Neural cell (in vitro differentiated cells): Measurements from ENCODE around the gene ABHD11. TPM values are rescaled to one million over a fixed set of nuclear protein-coding genes. Genes with fewer than 3 reads are reported as not detected.
A peak's percentile ranks its signal among the peaks of the same experiment; 100 is the strongest.

Experiments
- H2AFZ ChIP-seq: fragments of 200-600, 300-800 bp; sonication (generic), shearing (Covaris generic); 2 replicates; pipeline ENCODE4 v1.6.0; 2014; ENCODE audit warnings: low read depth, mild to moderate bottlenecking, antibody characterized with exemption, low read length, moderate library complexity
- H3F3A ChIP-seq: fragments of 200-600 bp; shearing (Covaris generic); 2 replicates; pipeline ENCODE4 v1.6.1; 2016; ENCODE audit warnings: mild to moderate bottlenecking, moderate library complexity, mixed read lengths, antibody characterized with exemption, low read length; ENCODE audit not compliant: insufficient read depth, poor library complexity, severe bottlenecking
- H3K27ac ChIP-seq: fragments of 200-600, 300-800 bp; sonication (generic), shearing (Covaris generic); 2 replicates; pipeline ENCODE4 v1.5.1; 2014; ENCODE audit warnings: mild to moderate bottlenecking, low read length, moderate library complexity
- H3K27me3 ChIP-seq: fragments of 300-800, 200-600 bp; sonication (generic), shearing (Covaris generic); 2 replicates; pipeline ENCODE4 v1.6.0; 2014; ENCODE audit warnings: mild to moderate bottlenecking, low read depth, low read length, moderate library complexity; ENCODE audit not compliant: insufficient read depth
- H3K36me3 ChIP-seq: fragments of 300-800, 200-600 bp; sonication (generic), shearing (Covaris generic); 2 replicates; pipeline ENCODE4 v1.5.1; 2014; ENCODE audit warnings: mild to moderate bottlenecking, antibody characterized with exemption, low read length, moderate library complexity; ENCODE audit not compliant: insufficient read depth
- H3K4me2 ChIP-seq: fragments of 300-800, 200-600 bp; sonication (generic), shearing (Covaris generic); 2 replicates; pipeline ENCODE4 v1.6.0; 2014; ENCODE audit warnings: mild to moderate bottlenecking, low read length
- H3K4me3 ChIP-seq: fragments of 300-800, 200-600 bp; sonication (generic), shearing (Covaris generic); 2 replicates; pipeline ENCODE4 v1.5.1; 2014; ENCODE audit warnings: mild to moderate bottlenecking, low read length, moderate library complexity
- H3K79me2 ChIP-seq: fragments of 200-600 bp; shearing (Covaris generic); replicated peaks from 2 replicates; pipeline ENCODE4 v1.6.0; 2014; ENCODE audit warnings: mild to moderate bottlenecking, low read length, moderate library complexity; ENCODE audit not compliant: insufficient read depth
- H3K9ac ChIP-seq: fragments of 300-800, 200-600 bp; sonication (generic), shearing (Covaris generic); 2 replicates; pipeline ENCODE4 v1.6.1; 2016; ENCODE audit warnings: mild to moderate bottlenecking, low read length, mixed read lengths
- H3K9me2 ChIP-seq: fragments of 200-600 bp; shearing (Covaris generic); 2 replicates; pipeline ENCODE4 v1.6.1; 2016; ENCODE audit warnings: mild to moderate bottlenecking, low read length, mixed read lengths; ENCODE audit not compliant: insufficient read depth
- H3K9me3 ChIP-seq: fragments of 200-600, 300-800 bp; sonication (generic), shearing (Covaris generic); 2 replicates; pipeline ENCODE4 v1.6.1; 2016; ENCODE audit warnings: mild to moderate bottlenecking, mixed run types, low read length, moderate library complexity, mixed read lengths
- H4K20me1 ChIP-seq: fragments of 200-600 bp; shearing (Covaris generic); 2 replicates; pipeline ENCODE4 v1.6.1; 2016; ENCODE audit warnings: mild to moderate bottlenecking, mixed run types; ENCODE audit not compliant: insufficient read depth
- CTCF ChIP-seq: fragments of 450-650 bp; IDR thresholded peaks from 2 replicates; pipeline ENCODE4 v1.5.1; 2014; ENCODE audit warnings: antibody characterized with exemption, mild to moderate bottlenecking, moderate library complexity; ENCODE audit not compliant: poor library complexity, severe bottlenecking
- EP300 ChIP-seq: fragments of 450-650 bp; conservative IDR thresholded peaks from 2 replicates; pipeline ENCODE4 v1.6.1; 2014; ENCODE audit warnings: antibody characterized with exemption, mild to moderate bottlenecking, moderate library complexity; ENCODE audit not compliant: poor library complexity, severe bottlenecking
- EZH2 ChIP-seq: fragments of 200-600, 300-800 bp; shearing (Covaris generic), sonication (generic); IDR thresholded peaks from 2 replicates; pipeline ENCODE4 v1.6.1; 2014; ENCODE audit warnings: antibody characterized with exemption, low read length, borderline replicate concordance, mild to moderate bottlenecking; ENCODE audit not compliant: insufficient read depth, poor library complexity, severe bottlenecking
- MXI1 ChIP-seq: fragments of 450-650 bp; conservative IDR thresholded peaks from 2 replicates; pipeline ENCODE4 v1.6.1; 2014; ENCODE audit warnings: antibody characterized with exemption, mild to moderate bottlenecking; ENCODE audit not compliant: poor library complexity, severe bottlenecking
- POLR2AphosphoS5 ChIP-seq: IDR thresholded peaks from 2 replicates; pipeline ENCODE4 v1.6.1; 2012
- RAD21 ChIP-seq: fragments of 450-650 bp; conservative IDR thresholded peaks from 2 replicates; pipeline ENCODE4 v1.6.1; 2014; ENCODE audit warnings: antibody characterized with exemption, mild to moderate bottlenecking, moderate library complexity
- REST ChIP-seq: IDR thresholded peaks from 2 replicates; pipeline ENCODE4 v1.6.1; 2012; ENCODE audit warnings: borderline replicate concordance
- SMC3 ChIP-seq: fragments of 450-650 bp; conservative IDR thresholded peaks from 2 replicates; pipeline ENCODE4 v1.6.1; 2014; ENCODE audit warnings: antibody characterized with exemption, mild to moderate bottlenecking, moderate library complexity; ENCODE audit not compliant: poor library complexity
- TAF1 ChIP-seq: IDR thresholded peaks from 2 replicates; pipeline ENCODE4 v1.6.1; 2012; ENCODE audit warnings: low read depth
- polyA plus RNA-seq: library from polyadenylated mRNA; depleted of rRNA; stranded (reverse); fragments of >200 nt; gene quantifications from 2 replicates; pipeline ENCODE4 v1.2.3, GENCODE V29; 2014

The ABHD11 gene
- polyA plus RNA-seq, 1 donor from 2014 or later = 26.0 TPM

GRCh38 chr7:73740212-73740611 lies 1.6 kb upstream of the ABHD11 start:
- Histone ChIP-seq H3K27ac (no peak overlapping the region), H3K4me2 (no peak overlapping the region), H3K36me3 (no peaks in the 10 kb centered on the region), H3K79me2 (no peaks in the 10 kb centered on the region), H4K20me1 (no peaks in the 10 kb centered on the region), H3K9me2 (no peaks in the 10 kb centered on the region), H3K4me3 (no peak overlapping the region), H3K9ac (no peak overlapping the region), H2AFZ (no peak overlapping the region), H3F3A (no peaks in the 10 kb centered on the region), H3K9me3 (no peaks in the 10 kb centered on the region), H3K27me3 (no peaks in the 10 kb centered on the region)
- TF ChIP-seq EP300 (no peak), MXI1 (no peak), EZH2 (no peak), RAD21 (no peak), SMC3 (no peak), TAF1 (no peak), CTCF (no peak), REST (no peak), POLR2AphosphoS5 (no peak)

- Histone ChIP-seq H3K79me2 (no peaks in the 10 kb centered on the region), H2AFZ (peak overlapping the region; percentile 98), H3K9me2 (no peaks in the 10 kb centered on the region), H4K20me1 (no peaks in the 10 kb centered on the region), H3K9ac (peak overlapping the region; percentile 97), H3K36me3 (no peaks in the 10 kb centered on the region), H3K4me2 (peak overlapping the region; percentile 49), H3K27ac (peak overlapping the region; percentile 84), H3K4me3 (peak overlapping the region; percentile 81), H3K27me3 (no peaks in the 10 kb centered on the region), H3K9me3 (no peaks in the 10 kb centered on the region), H3F3A (no peaks in the 10 kb centered on the region)
- TF ChIP-seq EP300 (no peak), EZH2 (no peak), REST (no peak), POLR2AphosphoS5 (no peak), CTCF (no peak), RAD21 (no peak), SMC3 (no peak), TAF1 (no peak), MXI1 (no peak)
Observed at GRCh38 chr7:73739387-73739767, 775 bp upstream of the ABHD11 start.
